Endothelial cell of umbilical vein (primary cell): Measurements from ENCODE around the gene FGF2. TPM values are rescaled to one million over a fixed set of nuclear protein-coding genes. Genes with fewer than 3 reads are reported as not detected.

ENCODE experiments used
- BruUV-seq: library from RNA; stranded (reverse); fragments of 400-500 nt; replicated peaks from 2 replicates; lab custom pipeline; 2021; lab: Mats Ljungman, UMichigan
- CTCF ChIA-PET: fragments of 300-600, 350-600 bp; sonication (Branson Sonifier 250); formaldehyde crosslinking; loops from one replicate; lab custom pipeline; 2021; ENCODE audit warnings: antibody characterized with exemption, inconsistent platforms; lab: Charles Lee
- POLR2A ChIA-PET: fragments of 300-600, 350-600 bp; sonication (Branson Sonifier 250); formaldehyde crosslinking; loops from one replicate; lab custom pipeline; 2021; ENCODE audit warnings: antibody characterized with exemption, inconsistent platforms; lab: Charles Lee
- DNase-seq: peaks from one replicate; pipeline ENCODE4 v3.0.0-alpha.2; 2011; ENCODE audit warnings: low read depth, low spot score
- FAIRE-seq: peaks from 2 replicates; lab custom pipeline; 2011; peaks lifted over from hg19 to GRCh38; lab: Jason Lieb, UNC
- H2AFZ ChIP-seq: 2 replicates; pipeline ENCODE4 v1.6.0; 2012; ENCODE audit warnings: low read depth, low read length, control low read depth, inconsistent platforms
- H3K27ac ChIP-seq: 2 replicates; pipeline ENCODE4 v1.5.1; 2011; ENCODE audit warnings: low read depth, mild to moderate bottlenecking, control low read depth, low read length, moderate library complexity; ENCODE audit not compliant: insufficient read depth
- H3K27me3 ChIP-seq, 2 experiments: 2 replicates each; pipeline versions ENCODE4 v1.6.0 to v1.6.1; 2011; ENCODE audit warnings: low read length in 2 of 2, mixed read lengths in 1 of 2; ENCODE audit not compliant: control insufficient read depth in 2 of 2, insufficient read depth in 2 of 2
- H3K36me3 ChIP-seq, 2 experiments: 2 replicates in 1 of 2; 3 replicates in 1 of 2; pipeline ENCODE4 v1.5.1; 2011; ENCODE audit warnings: low read length in 2 of 2, mild to moderate bottlenecking in 1 of 2, moderate library complexity in 1 of 2; ENCODE audit not compliant: control insufficient read depth in 2 of 2, insufficient read depth in 2 of 2; ENCODE audit errors: extremely low read depth in 1 of 2
- H3K4me1 ChIP-seq: 3 replicates; pipeline ENCODE4 v1.5.1; 2011; ENCODE audit warnings: mild to moderate bottlenecking, low read length; ENCODE audit not compliant: control insufficient read depth, insufficient read depth; ENCODE audit errors: extremely low read depth
- H3K4me2 ChIP-seq: 2 replicates; pipeline ENCODE4 v1.6.1; 2011; ENCODE audit warnings: low read length, control low read depth, mixed read lengths; ENCODE audit not compliant: insufficient read depth
- H3K4me3 ChIP-seq, 3 experiments: fragments of 200-600 bp in 1 of 3; sonication (generic), shearing (Covaris generic) in 1 of 3; replicated peaks in 1 of 3; 2 replicates each; pipeline ENCODE4 v1.5.1; 2011 to 2016; ENCODE audit warnings: control low read depth in 3 of 3, low read length in 3 of 3, mild to moderate bottlenecking in 2 of 3, inconsistent platforms in 1 of 3, low read depth in 1 of 3, moderate library complexity in 1 of 3; ENCODE audit not compliant: insufficient read depth in 1 of 3
- H3K79me2 ChIP-seq: 2 replicates; pipeline ENCODE4 v1.6.0; 2012; ENCODE audit warnings: low read length, inconsistent platforms; ENCODE audit not compliant: control insufficient read depth, insufficient read depth
- H3K9ac ChIP-seq: replicated peaks from 2 replicates; pipeline ENCODE3; 2011; ENCODE audit warnings: low read length, control low read depth; ENCODE audit not compliant: insufficient read depth; ENCODE audit errors: extremely low read depth
- H3K9me1 ChIP-seq: replicated peaks from 3 replicates; pipeline ENCODE4 v1.6.0; 2011; ENCODE audit warnings: mild to moderate bottlenecking, low read length; ENCODE audit not compliant: control insufficient read depth, insufficient read depth; ENCODE audit errors: extremely low read depth
- H3K9me3 ChIP-seq: replicated peaks from 2 replicates; pipeline ENCODE4 v1.5.1; 2012; ENCODE audit warnings: low read length, inconsistent platforms; ENCODE audit not compliant: control insufficient read depth, insufficient read depth
- H4K20me1 ChIP-seq: replicated peaks from 2 replicates; pipeline ENCODE3; 2011; ENCODE audit warnings: mild to moderate bottlenecking, low read length; ENCODE audit not compliant: control insufficient read depth, insufficient read depth; ENCODE audit errors: extremely low read depth
- CTCF ChIP-seq, 2 donors: IDR thresholded peaks; 1 replicate in 1 of 2; 2 replicates in 1 of 2; pipeline ENCODE4 v1.5.1; 2011; ENCODE audit warnings: low read length in 2 of 2, mild to moderate bottlenecking in 2 of 2, moderate library complexity in 2 of 2, control low read depth in 1 of 2, inconsistent platforms in 1 of 2, low read depth in 1 of 2; ENCODE audit not compliant: insufficient read depth in 1 of 2; ENCODE audit errors: extremely low read depth in 1 of 2
- EZH2 ChIP-seq: IDR thresholded peaks from 2 replicates; pipeline ENCODE4 v1.6.1; 2012; ENCODE audit warnings: borderline replicate concordance, low read depth, mild to moderate bottlenecking, moderate library complexity, low read length, inconsistent platforms; ENCODE audit not compliant: severe bottlenecking
- FOS ChIP-seq: IDR thresholded peaks from 2 replicates; pipeline ENCODE4 v1.6.1; 2011; ENCODE audit warnings: mild to moderate bottlenecking, low read length, moderate library complexity, borderline replicate concordance; ENCODE audit not compliant: insufficient read depth
- GATA2 ChIP-seq: IDR thresholded peaks from 2 replicates; pipeline ENCODE4 v1.7.0; 2011; ENCODE audit warnings: low read depth, mild to moderate bottlenecking, moderate library complexity, mixed read lengths, low read length; ENCODE audit not compliant: insufficient read length, insufficient read depth
- JUN ChIP-seq: IDR thresholded peaks from 2 replicates; pipeline ENCODE4 v1.6.1; 2011; ENCODE audit warnings: borderline replicate concordance, low read depth; ENCODE audit not compliant: insufficient read length, insufficient read depth
- MAX ChIP-seq: IDR thresholded peaks from 2 replicates; pipeline ENCODE4 v1.6.1; 2011; ENCODE audit not compliant: insufficient read depth, insufficient read length
- MYC ChIP-seq: IDR thresholded peaks from one replicate; pipeline ENCODE4 v1.6.1; 2011; ENCODE audit warnings: mild to moderate bottlenecking, low read depth, low read length
- POLR2A ChIP-seq: IDR thresholded peaks from 2 replicates; pipeline ENCODE4 v1.6.1; 2012; ENCODE audit warnings: low read depth, mild to moderate bottlenecking, control low read depth, low read length
- POLR2AphosphoS5 ChIP-seq: IDR thresholded peaks from 2 replicates; pipeline ENCODE4 v1.6.1; 2012; ENCODE audit warnings: low read depth, mild to moderate bottlenecking, control low read depth, low read length, moderate library complexity; ENCODE audit not compliant: insufficient read depth
- dilution Hi-C: fragments of 300-500 bp; cut with MboI; formaldehyde crosslinking; loops from one replicate; pipeline ENCODE4 v1.15.0; 2019; ENCODE audit warnings: low sequenced_read_pairs; ENCODE audit not compliant: extremely low pct_ligation_motif_present
- intact Hi-C: fragments of 100-400 bp; cut with micrococcal nuclease; formaldehyde crosslinking; loops from one replicate; pipeline ENCODE4 v1.10.0; 2022
- polyA plus RNA-seq, 4 experiments: library from polyadenylated mRNA; depleted of rRNA in 3 of 4; stranded (reverse) in 3 of 4; unstranded in 1 of 4; fragments of >200 nt; gene quantifications; 2 replicates each; pipeline versions ENCODE4 v1.2.1 to v1.2.3, GENCODE V29; 2011 to 2012; ENCODE audit warnings: missing spikeins in 1 of 4
- total RNA-seq: library from RNA; stranded (reverse); gene quantifications from 2 replicates; pipeline ENCODE4 v1.2.3, GENCODE V29; 2021

Gene FGF2
- total and polyA plus RNA-seq, 2 donors (not counting 3 experiments of a cell fraction or from before 2014, with no cell fraction given): 4.6 to 23.9 TPM

GRCh38 chr4:122842392-122842791, 15.8 kb downstream of the FGF2 start:
- BruUV-seq: no TSS peak
- ChIA-PET POLR2A (no interaction called here), CTCF (no interaction called here)
- Histone ChIP-seq H3K27me3 (no peaks in the 10 kb centered on the region), H2AFZ (no peak overlapping the region), H4K20me1 (no peaks in the 10 kb centered on the region), H3K4me3 (no peak overlapping the region), H3K36me3 (no peaks in the 10 kb centered on the region), H3K4me1 (no peaks in the 10 kb centered on the region), H3K4me2 (no peak overlapping the region), H3K79me2 (no peaks in the 10 kb centered on the region), H3K9me1 (no peaks in the 10 kb centered on the region), H3K9me3 (no peaks in the 10 kb centered on the region), H3K27ac (no peak overlapping the region), H3K9ac (no peak overlapping the region)
- intact Hi-C loops (no loop called here), dilution Hi-C loops (no loop called here)
- DNase-seq (no peak), FAIRE-seq (no peak)
- TF ChIP-seq EZH2 (no peak), POLR2A (no peak), MAX (no peak), CTCF (IDR thresholded peaks at IDR 0.05; ENCODE audit: extremely low read depth in 1 of 2, insufficient read depth in 1 of 2, low read depth in 1 of 2, low read length in 2 of 2) (no peak), FOS (no peak), GATA2 (no peak), JUN (no peak), MYC (no peak), POLR2AphosphoS5 (no peak)
